ENCODE measurements around the gene CTIF. TPM values are rescaled to one million over a fixed set of nuclear protein-coding genes. Genes with fewer than 3 reads are reported as not detected.

CTIF gene
- total and polyA plus RNA-seq, 2 experiments from 2014 or later, result 8.6 to 14.4 TPM

DNA sequence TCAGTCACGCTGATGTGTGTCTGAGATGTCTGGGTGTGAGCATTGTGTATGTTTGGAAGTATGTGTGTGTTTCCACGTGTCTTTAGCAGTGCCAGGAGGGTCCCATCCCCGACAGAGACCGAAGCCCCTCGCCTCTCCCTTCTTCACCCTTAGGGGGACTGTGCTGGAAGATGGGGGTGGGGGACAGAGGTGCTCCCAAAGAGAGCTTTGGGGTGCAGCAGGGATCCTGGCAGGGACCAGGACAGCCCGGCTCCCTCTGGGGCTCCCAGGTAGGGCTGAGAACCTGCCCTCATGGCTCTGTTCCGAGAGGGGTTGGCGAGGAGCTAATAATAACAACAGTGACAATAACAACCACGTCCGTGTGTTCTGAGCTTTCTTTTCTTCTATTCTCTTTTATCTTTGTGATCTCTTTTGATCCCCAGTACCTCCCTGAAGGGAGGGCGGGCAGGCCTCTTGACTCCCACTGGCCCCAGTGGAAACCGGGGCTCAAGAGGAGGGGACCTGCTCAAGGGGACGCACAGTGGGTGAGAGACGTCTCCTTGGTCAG is 354.3 kb downstream of the CTIF start:
- ATAC-seq (no peak), DNase-seq (ENCODE audit: low spot score) (no peak)
- Histone ChIP-seq H3K27ac (ENCODE audit: low read depth) (no peak overlapping the region), H3K4me3 (no peak overlapping the region), H3K36me3 (ENCODE audit: insufficient read depth) (no peaks in the 10 kb centered on the region), H4K20me1 (replicated peaks; ENCODE audit: insufficient read depth) (no peaks in the 10 kb centered on the region), H3K9me2 (ENCODE audit: insufficient read depth) (no peaks in the 10 kb centered on the region), H2AFZ (peak overlapping the region; percentile 28; the same call in 1 of the 2 replicates), H3K4me2 (no peak overlapping the region), H3F3A (replicated peaks; ENCODE audit: low read depth) (no peaks in the 10 kb centered on the region), H3K79me2 (replicated peaks; ENCODE audit: insufficient read depth) (no peaks in the 10 kb centered on the region), H3K4me1 (ENCODE audit: insufficient read depth) (peaks cover 11% of the 10 kb centered on the region), H3K27me3 (ENCODE audit: insufficient read depth) (no peaks in the 10 kb centered on the region)
- TF ChIP-seq, protein P1, sequence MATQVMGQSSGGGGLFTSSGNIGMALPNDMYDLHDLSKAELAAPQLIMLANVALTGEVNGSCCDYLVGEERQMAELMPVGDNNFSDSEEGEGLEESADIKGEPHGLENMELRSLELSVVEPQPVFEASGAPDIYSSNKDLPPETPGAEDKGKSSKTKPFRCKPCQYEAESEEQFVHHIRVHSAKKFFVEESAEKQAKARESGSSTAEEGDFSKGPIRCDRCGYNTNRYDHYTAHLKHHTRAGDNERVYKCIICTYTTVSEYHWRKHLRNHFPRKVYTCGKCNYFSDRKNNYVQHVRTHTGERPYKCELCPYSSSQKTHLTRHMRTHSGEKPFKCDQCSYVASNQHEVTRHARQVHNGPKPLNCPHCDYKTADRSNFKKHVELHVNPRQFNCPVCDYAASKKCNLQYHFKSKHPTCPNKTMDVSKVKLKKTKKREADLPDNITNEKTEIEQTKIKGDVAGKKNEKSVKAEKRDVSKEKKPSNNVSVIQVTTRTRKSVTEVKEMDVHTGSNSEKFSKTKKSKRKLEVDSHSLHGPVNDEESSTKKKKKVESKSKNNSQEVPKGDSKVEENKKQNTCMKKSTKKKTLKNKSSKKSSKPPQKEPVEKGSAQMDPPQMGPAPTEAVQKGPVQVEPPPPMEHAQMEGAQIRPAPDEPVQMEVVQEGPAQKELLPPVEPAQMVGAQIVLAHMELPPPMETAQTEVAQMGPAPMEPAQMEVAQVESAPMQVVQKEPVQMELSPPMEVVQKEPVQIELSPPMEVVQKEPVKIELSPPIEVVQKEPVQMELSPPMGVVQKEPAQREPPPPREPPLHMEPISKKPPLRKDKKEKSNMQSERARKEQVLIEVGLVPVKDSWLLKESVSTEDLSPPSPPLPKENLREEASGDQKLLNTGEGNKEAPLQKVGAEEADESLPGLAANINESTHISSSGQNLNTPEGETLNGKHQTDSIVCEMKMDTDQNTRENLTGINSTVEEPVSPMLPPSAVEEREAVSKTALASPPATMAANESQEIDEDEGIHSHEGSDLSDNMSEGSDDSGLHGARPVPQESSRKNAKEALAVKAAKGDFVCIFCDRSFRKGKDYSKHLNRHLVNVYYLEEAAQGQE (IDR thresholded peaks at IDR 0.05; ENCODE audit: unreplicated experiment), result no peak
- no peak for TF ChIP-seq EZH2phosphoT487 (IDR thresholded peaks at IDR 0.05; ENCODE audit: unreplicated experiment)
- TF ChIP-seq NANOG (IDR thresholded peaks at IDR 0.05; ENCODE audit: borderline replicate concordance), result no peak
- no peak for TF ChIP-seq ZNF331 (CRISPR knock-in tag; IDR thresholded peaks at IDR 0.05; ENCODE audit: low read depth)
- Mint-ChIP-seq H3K27me3 (ENCODE audit: insufficient read depth, low read depth, poor library complexity) (peaks cover 10% of the 10 kb centered on the region), H3K4me3 (no peak overlapping the region), H3K4me1 (peaks cover 32% of the 10 kb centered on the region), H3K9me3 (no peaks in the 10 kb centered on the region), H3K27ac (no peak overlapping the region), H3K36me3 (ENCODE audit: low read depth) (no peaks in the 10 kb centered on the region)

DNA sequence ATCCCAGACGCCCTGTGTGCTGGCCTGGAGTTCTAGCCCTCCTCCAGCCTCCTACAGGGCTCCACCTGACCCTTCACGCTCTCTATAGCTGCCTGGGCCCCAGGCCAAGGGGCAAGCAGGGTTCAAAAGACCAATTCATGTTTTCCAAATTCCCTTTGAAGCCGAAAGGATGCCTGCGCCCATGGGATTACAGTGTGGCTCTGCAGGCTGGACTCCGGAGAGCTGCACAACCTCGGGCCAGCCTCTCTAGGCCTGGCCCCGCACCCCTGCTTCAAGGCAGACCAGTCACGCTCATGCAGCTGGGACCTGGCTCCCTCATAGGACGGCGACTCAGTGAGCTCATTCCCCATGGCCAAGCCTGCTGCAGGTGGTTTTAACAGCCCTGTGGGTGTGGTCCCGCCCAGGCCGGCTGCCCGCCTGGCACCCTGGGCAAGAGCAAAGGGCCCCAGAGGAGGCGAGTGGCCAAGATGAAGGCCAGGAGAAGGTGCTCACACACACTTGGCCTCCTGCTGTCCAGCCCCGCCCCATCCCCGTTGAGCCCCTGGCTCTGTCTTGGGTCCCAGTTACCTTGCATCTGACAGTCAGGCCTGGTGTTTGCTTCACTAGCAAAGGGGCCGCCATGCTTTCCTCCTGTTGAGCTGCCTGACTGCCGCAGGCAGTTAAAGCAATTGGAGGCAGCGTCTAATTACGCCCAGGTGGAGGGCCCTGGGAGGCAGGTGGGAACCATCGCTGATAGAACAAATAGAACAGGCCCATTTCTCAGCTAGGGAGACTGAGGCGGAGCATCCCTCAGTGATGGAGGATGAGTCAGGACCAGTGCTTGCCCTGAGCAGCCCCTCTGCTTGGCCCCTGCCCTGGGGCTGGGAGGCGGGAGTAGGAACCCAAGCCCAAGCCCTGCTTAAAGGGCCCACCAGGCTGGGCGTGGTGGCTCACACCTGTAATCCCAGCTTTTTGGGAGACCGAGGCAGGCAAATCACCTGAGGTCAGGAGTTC is 355.1 kb downstream of the CTIF start:
- peak overlapping the region; percentile 28; the same call in 1 of the 2 replicates for H2AFZ ChIP-seq
- H3K36me3 ChIP-seq (ENCODE audit: insufficient read depth), result no peaks in the 10 kb centered on the region
- no peak overlapping the region for H3K4me2 ChIP-seq
- H3K27ac ChIP-seq (ENCODE audit: low read depth), result no peak overlapping the region
- DNase-seq (ENCODE audit: low spot score) (no peak), ATAC-seq (no peak)
- H3K79me2 ChIP-seq (replicated peaks; ENCODE audit: insufficient read depth), result no peaks in the 10 kb centered on the region
- no peaks in the 10 kb centered on the region for H3F3A ChIP-seq (replicated peaks; ENCODE audit: low read depth)
- no peak overlapping the region for H3K4me3 Mint-ChIP-seq
- H3K4me1 ChIP-seq (ENCODE audit: insufficient read depth), result peaks cover 11% of the 10 kb centered on the region
- no peak for TF ChIP-seq POLR2AphosphoS5 (IDR thresholded peaks at IDR 0.05; ENCODE audit: low read depth)
- TF ChIP-seq EZH2phosphoT487 (IDR thresholded peaks at IDR 0.05; ENCODE audit: unreplicated experiment), result no peak
- TF ChIP-seq ZNF331 (CRISPR knock-in tag; IDR thresholded peaks at IDR 0.05; ENCODE audit: low read depth), result no peak
- TF ChIP-seq JUNB (IDR thresholded peaks at IDR 0.05; ENCODE audit: unreplicated experiment), result no peak
- no peak for TF ChIP-seq CREB1 (CRISPR knock-in tag; IDR thresholded peaks at IDR 0.05; ENCODE audit: low read depth)
- TF ChIP-seq, protein P2, sequence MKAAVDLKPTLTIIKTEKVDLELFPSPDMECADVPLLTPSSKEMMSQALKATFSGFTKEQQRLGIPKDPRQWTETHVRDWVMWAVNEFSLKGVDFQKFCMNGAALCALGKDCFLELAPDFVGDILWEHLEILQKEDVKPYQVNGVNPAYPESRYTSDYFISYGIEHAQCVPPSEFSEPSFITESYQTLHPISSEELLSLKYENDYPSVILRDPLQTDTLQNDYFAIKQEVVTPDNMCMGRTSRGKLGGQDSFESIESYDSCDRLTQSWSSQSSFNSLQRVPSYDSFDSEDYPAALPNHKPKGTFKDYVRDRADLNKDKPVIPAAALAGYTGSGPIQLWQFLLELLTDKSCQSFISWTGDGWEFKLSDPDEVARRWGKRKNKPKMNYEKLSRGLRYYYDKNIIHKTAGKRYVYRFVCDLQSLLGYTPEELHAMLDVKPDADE (IDR thresholded peaks at IDR 0.05), result no peak
- no peak for TF ChIP-seq STAT1 (IDR thresholded peaks at IDR 0.05; ENCODE audit: unreplicated experiment)
- no peak for TF ChIP-seq EZH2 (IDR thresholded peaks at IDR 0.05; ENCODE audit: low read depth, unreplicated experiment)
- no peak for TF ChIP-seq ZNF114 (CRISPR knock-in tag; IDR thresholded peaks at IDR 0.05)
- TF ChIP-seq, protein P3, sequence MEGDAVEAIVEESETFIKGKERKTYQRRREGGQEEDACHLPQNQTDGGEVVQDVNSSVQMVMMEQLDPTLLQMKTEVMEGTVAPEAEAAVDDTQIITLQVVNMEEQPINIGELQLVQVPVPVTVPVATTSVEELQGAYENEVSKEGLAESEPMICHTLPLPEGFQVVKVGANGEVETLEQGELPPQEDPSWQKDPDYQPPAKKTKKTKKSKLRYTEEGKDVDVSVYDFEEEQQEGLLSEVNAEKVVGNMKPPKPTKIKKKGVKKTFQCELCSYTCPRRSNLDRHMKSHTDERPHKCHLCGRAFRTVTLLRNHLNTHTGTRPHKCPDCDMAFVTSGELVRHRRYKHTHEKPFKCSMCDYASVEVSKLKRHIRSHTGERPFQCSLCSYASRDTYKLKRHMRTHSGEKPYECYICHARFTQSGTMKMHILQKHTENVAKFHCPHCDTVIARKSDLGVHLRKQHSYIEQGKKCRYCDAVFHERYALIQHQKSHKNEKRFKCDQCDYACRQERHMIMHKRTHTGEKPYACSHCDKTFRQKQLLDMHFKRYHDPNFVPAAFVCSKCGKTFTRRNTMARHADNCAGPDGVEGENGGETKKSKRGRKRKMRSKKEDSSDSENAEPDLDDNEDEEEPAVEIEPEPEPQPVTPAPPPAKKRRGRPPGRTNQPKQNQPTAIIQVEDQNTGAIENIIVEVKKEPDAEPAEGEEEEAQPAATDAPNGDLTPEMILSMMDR (conservative IDR thresholded peaks at IDR 0.05; ENCODE audit: low read depth in 2 of 2), result no peak
- no peak overlapping the region for H3K4me3 ChIP-seq
- no peak overlapping the region for H3K27ac Mint-ChIP-seq
- H3K27me3 Mint-ChIP-seq (ENCODE audit: insufficient read depth, low read depth, poor library complexity), result peaks cover 4% of the 10 kb centered on the region
- H3K9me2 ChIP-seq (ENCODE audit: insufficient read depth), result no peaks in the 10 kb centered on the region
- H4K20me1 ChIP-seq (replicated peaks; ENCODE audit: insufficient read depth), result no peaks in the 10 kb centered on the region
- H3K36me3 Mint-ChIP-seq (ENCODE audit: low read depth), result no peaks in the 10 kb centered on the region
- no peaks in the 10 kb centered on the region for H3K27me3 ChIP-seq (ENCODE audit: insufficient read depth)
- H3K4me1 Mint-ChIP-seq, result peaks cover 26% of the 10 kb centered on the region
- H3K9me3 Mint-ChIP-seq, result no peaks in the 10 kb centered on the region
